ENCODE data around the gene MTUS2.

DNA sequence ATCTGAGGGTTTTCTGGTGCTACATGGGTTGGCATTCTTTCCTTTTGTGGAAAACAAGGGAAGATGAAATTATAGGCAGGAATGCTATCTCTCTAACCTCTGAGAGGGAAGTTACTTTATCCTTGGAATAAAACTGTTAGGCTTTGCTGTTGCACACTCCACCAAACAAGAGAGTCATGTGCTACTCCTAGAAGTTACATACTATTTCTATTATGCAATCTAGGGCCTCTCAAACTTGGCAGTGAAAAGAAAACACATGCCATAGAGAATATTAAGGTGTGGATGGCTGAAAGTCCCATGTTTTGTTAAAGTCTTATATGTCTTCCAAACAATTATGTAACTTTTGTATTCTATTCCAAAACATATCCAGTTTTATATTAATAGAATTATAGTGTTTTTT, 407.4 kb downstream of the MTUS2 start:
- TF ChIP-seq, protein P1, sequence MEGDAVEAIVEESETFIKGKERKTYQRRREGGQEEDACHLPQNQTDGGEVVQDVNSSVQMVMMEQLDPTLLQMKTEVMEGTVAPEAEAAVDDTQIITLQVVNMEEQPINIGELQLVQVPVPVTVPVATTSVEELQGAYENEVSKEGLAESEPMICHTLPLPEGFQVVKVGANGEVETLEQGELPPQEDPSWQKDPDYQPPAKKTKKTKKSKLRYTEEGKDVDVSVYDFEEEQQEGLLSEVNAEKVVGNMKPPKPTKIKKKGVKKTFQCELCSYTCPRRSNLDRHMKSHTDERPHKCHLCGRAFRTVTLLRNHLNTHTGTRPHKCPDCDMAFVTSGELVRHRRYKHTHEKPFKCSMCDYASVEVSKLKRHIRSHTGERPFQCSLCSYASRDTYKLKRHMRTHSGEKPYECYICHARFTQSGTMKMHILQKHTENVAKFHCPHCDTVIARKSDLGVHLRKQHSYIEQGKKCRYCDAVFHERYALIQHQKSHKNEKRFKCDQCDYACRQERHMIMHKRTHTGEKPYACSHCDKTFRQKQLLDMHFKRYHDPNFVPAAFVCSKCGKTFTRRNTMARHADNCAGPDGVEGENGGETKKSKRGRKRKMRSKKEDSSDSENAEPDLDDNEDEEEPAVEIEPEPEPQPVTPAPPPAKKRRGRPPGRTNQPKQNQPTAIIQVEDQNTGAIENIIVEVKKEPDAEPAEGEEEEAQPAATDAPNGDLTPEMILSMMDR (IDR thresholded peaks at IDR 0.05) = no peak
- TF ChIP-seq POLR2AphosphoS5 (IDR thresholded peaks at IDR 0.05) = no peak
